Activated T-helper 1 cell treated with anti-CD3 and anti-CD28 coated beads, Interleukin-2, amount 50 U/mL, for 16 hours (primary cell): ENCODE measurements around the gene SLC38A8.

Experiments used
- DNase-seq, 2 donors: peaks; one replicate each; pipeline ENCODE4 v3.0.0-alpha.2; 2020; ENCODE audit warnings: low read depth in 1 of 2, low spot score in 1 of 2

The SLC38A8 gene

DNA sequence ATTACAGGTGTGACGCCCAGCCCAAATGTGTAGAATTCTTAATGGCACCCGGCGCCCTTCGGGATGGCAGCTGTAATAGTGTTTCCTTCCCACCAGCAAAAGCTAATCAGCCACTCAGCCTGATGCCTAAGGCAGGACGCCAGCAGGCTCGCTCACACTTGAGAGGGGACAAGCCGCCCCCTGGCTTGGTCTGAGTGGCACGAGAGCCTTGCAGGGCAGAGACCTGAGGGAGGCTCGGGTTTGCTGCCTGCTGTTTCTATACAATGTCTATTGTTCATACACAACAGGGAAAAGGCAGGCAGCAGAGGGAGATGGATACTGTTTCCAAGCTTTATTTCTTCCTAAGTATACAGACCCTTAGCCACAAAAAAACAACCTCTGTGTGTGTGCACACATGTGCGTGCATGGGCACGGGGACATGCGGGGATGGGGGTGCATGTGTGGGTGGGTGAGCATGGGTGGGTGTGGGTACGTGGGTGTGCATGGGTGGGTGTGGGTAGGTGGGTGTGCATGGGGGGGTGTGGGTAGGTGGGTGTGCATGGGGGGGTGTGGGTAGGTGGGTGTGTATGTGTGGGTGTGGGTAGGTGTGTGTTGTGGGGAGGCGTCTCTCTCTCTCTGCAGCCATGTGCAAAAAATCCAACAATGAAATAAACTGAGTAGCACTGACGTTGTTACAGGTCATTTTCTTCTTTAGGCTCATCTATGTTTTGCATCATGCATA, 10.0 kb downstream of the SLC38A8 start:
- DNase-seq, result no peak

DNA sequence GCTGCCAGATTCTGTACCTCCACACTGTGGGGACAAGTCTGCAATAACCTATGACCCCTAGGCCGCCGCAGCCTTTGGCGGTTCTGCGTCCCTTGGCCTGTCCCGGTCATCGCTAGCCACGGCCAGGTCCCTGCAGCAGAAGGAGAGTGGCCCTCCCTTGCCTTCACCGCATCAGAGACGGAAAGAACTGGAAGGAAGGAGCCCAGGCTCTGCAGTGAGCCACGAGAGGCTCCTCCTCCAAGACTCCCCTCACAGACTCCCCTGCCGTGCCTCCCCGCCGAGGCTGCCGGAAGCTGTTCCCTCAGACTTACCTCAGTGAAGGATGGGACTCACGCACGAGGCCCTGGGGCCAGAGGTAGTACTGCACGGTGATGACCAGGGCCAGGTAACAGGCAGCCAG, 11.0 kb downstream of the SLC38A8 start:
- DNase-seq, result no peak

GRCh38 chr16:84029297-84030047, 13.1 kb downstream of the SLC38A8 start:
- DNase-seq, result no peak

DNA sequence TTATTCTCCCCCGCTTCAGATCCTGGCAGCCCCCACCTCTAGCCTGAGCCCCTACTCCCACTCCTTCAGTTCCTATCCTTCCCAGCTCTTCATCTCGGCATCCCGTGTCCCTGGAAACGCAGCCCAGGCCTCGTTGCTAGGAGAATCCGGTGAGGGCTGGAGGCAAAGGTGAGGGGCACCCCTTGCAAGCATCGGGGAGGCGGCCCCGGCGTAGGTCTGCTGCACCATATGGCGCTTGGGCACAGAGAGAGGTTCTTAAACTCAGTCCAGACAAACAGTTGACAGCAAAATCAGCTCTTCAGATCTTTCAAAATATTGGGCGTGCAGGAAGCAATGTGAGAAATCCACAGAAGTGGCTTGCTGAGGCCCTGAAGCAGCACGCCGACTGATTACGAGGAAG, 15.0 kb downstream of the SLC38A8 start:
- no peak for DNase-seq

GRCh38 chr16:84026606-84027005, 16.0 kb downstream of the SLC38A8 start:
- DNase-seq, result no peak

GRCh38 chr16:84024854-84025253, 17.7 kb downstream of the SLC38A8 start:
- DNase-seq, result no peak

GRCh38 chr16:84022644-84023043, 20.0 kb downstream of the SLC38A8 start:
- no peak for DNase-seq

DNA sequence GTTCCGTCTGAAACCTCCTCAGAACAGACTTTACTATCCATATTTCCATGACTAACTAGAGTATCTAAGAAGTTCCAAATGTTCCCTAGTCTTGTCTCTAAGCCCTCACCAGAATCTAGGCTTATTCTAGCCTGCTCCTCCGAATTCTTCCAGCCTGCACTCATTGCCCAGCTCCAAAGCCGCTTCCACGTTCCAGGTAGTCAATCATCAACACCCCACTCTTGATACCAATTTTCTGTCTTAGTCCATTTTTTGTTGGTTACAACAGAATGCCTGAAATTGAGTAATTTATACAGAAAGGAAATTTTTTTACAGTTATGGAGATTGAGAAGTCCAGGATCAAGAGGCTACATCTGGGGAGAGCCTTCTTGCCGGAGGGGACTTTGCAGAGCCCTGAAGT, 21.1 kb downstream of the SLC38A8 start:
- DNase-seq, result no peak

DNA sequence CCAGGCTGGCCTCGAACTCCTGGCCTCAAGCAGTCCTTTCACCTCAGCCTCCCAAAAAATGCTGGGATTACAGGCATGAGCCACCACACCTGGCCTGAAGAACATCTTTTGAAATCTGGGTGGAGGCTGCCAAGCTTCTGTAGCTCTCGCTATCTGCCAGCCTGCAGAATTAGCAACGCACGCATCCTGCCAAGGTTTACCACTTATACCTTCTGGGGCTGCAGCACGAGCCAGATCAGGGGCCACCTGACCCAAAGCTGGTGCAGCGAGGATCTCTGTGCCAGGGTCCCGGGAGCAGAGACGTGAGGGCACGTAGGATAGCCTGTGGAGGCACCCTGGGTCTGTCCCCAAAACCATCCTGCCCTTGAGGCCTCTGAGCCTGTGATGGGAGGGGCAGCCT, 22.2 kb downstream of the SLC38A8 start:
- DNase-seq, result no peak

- no peak for DNase-seq
These were observed 23.9 kb downstream of the SLC38A8 start for GRCh38 chr16:84018710-84019109.

DNA sequence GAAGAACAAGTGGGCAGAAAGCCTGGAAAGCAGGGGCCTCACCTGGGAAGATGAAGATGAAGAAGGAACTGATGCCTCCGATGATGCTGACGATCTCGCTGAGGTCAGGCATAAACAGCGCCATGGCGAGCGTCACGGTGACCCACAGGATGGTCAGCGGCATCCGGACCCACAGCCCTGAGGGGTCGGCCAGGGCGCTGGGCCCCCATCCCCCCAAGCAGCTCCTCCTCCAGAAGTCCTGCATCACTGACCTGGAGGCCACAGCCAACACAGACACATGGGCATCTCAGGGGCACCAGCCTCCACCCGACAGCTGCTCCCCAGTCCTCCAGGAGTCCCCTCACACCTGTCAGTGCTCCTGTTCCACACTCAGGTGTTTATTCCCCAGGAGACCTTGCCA, 26.1 kb downstream of the SLC38A8 start:
- DNase-seq, result no peak

DNA sequence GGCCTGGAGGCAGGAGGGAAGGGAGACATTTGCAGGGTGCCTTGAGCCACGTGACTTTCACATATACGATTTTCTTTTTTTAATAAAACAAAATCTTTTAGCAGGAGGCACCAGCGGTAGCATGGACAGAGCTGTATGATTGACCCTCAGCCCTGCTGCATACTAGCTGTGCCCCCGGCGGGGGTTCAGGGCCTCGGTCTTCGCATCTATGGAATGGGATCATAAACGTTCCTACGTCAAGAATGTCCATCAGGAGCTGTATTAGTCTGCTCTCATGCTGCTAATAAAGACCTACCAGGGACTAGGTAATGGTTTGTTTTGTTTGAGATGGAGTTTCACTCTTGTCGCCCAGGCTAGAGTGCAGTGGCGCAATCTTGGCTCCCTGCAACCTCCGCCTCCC, 27.2 kb downstream of the SLC38A8 start:
- no peak for DNase-seq

DNA sequence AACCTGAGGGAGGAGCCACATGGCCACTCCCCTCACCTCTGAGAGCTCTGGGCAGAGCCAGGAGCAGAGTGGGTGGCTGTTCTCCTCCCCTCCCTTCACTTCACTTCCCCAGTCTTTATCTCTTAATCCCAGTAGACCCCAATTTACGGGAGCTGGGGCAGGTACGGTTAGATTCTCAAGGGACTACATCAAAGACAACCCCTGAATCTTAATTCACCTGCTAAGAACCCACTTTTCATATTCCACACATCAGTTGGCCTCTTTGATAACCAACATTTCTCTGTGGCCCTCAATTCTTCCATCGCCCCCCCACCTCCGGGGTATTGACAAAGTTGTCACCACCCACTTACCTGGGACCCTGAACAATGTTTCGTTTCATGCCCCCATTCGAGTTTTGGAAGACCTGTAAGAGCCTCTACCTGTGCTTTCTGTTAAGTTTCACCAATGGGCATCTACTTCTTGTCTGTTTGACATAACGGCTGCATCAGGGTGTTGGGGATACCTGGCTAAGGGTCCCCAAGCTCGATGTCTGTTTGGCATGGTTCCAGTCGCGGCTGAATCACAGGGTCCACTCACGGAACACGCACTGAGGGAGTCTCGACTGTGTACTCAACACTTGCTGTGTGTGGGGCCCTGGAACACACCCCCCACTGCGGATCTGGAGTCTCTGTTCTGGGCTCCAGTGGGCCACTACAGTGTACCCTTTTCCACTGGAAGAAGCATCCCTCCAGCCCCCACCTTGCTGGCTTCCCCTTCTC, 27.8 kb downstream of the SLC38A8 start:
- no peak for DNase-seq

- DNase-seq, result peak in 1 of 2 donors; percentile 6
These were observed 28.6 kb downstream of the SLC38A8 start for GRCh38 chr16:84013787-84014569.

- no peak for DNase-seq
These were observed 33.3 kb downstream of the SLC38A8 start for GRCh38 chr16:84009282-84009681.

- DNase-seq, result no peak
These were observed 34.6 kb downstream of the SLC38A8 start for GRCh38 chr16:84007965-84008364.

DNA sequence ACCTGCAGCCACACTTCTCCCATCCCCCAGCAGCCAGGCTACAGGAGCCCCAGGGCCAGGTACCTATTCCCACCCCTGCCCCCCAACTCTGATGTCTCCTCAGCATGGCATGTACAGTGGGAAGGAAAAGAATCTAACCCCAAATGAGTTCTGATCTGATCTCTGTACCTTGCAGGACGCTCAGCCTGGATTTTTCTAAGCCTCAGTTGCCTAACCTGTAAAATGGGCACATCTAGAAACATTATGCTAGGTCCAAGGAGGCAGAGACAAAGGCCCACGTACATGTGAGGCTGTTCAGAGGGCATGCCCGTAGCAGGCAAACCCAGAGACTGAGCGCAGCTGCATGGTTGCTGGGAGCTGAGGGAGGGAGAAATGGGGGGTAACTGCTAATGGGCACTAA, 35.1 kb downstream of the SLC38A8 start:
- DNase-seq, result no peak

- no peak for DNase-seq
These were observed 37.2 kb downstream of the SLC38A8 start for GRCh38 chr16:84005391-84005790.

DNA sequence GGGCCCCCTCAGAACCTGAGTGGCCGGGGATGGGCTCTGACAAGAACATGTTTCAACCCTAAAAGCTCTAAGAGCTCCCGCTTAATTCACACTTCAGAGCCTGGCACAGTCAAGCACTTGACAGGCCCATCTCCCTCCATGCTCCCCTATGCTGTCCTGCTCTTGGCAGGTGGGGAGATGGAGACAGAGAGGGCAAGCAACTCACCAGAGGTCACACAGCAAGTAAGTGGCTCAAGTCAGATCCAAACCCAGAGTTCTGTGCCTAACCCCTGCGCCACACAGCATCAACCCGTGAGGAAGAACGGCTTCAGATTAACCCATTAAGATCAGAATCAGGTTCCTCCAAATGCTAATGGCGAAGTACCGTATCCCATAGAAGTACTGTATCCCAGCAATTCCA, 38.2 kb downstream of the SLC38A8 start:
- DNase-seq, result no peak

DNA sequence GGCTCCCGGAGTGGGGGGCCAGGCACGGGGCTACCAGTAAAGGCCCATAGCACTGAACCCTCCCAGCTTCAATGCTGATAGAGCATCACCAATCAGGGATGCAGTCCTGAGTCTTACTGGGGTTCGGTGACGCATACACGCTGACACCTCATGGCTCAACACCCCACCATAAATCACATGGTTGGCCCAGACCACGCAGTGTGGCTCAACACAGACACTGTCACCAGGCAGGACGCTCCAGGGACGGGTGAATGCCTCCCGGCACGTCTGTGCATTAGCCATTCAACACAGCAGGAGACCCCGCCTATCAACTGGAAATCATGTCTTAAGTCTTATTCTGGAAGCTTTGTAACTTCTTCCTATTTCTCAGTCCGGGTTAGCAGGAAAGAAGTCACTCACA, 39.6 kb downstream of the SLC38A8 start:
- DNase-seq, result no peak

GRCh38 chr16:84001726-84002125, 40.9 kb downstream of the SLC38A8 start:
- no peak for DNase-seq
